Stimulated activated CD4-positive, alpha-beta T cell treated with anti-CD3 and anti-CD28 coated beads, Interleukin-12 subunit alpha, Interleukin-12 subunit beta, amount 100 ng/mL, for 4 hours (primary cell): ENCODE results near the gene VWF.

Source experiments
- DNase-seq: peaks from one replicate; pipeline ENCODE4 v3.0.0-alpha.2; 2020

The VWF gene

DNA sequence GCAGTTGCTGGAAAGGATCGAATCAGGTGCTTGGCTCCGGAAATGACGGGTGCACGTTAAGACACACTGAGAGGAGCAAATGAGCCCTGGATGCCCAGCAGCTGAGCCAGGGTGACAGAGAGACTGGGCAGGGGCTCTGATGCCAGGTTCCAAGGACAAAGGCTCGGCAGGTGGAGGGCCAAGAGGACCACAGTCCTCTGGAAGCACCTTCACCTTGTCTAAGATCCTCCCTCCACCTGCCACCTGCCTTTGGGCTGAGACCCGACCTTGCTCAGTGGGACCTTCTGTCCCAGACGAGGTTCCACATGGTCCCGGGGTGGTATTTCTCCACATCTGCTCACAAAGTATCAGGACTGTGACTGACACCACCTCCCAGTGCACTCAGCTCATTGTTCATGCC, 180.4 kb downstream of the VWF start:
- no peak for DNase-seq

DNA sequence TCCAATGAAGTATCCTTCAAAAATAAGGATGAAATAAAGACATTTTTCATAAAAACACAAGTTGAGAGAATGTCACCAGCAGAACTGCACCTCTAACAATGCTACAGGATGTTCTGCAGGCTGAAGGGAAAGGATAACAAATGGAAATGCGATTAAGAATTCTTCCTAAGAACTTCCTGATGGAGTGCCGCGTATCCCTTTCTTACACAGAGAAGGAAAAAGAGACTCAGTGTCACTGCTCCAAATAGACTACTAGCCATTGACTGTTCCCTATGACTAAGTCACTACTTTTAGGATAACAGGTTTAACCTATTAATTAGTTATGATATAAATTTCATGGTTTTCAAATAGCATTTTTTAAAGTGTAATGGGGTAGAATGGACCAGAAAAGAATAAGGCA, 182.6 kb downstream of the VWF start:
- no peak for DNase-seq

DNA sequence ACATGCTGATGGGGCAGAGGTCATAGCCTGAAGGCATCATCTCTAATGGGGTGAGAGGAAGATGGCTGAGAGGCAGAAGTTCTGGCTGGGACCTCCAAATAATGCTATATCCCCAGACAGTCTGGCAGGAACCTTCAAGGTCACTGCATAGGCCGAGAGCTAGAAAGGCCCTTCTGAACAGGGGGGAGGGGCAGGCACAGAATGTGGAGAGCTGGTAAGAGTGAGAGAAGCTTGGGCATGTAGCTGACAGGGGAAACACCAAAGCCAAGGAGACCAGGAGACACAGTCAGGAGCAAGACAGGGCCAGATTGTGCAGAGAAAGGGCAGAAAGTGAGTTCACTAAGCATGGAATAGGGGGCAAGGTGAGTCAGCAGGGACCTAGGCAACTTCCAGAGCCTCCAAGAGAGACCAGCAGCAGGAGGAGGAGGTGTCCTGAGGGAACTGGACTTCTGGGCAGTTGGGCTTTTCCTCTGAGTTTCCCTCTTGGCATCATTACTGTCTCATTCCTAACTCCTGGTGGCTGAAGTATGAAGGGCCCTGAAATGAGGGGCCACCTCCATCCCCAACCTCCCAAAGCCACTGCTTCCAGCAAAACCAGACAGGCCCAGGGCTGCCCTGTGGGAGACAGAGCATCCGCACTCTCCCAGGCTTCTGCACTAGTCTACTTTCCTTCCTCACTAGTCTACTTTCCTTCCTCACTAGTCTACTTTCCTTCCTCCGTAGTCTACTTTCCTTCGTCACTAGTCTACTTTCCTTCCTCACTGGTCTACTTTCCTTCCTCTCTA, 196.5 kb downstream of the VWF start:
- no peak for DNase-seq

DNA sequence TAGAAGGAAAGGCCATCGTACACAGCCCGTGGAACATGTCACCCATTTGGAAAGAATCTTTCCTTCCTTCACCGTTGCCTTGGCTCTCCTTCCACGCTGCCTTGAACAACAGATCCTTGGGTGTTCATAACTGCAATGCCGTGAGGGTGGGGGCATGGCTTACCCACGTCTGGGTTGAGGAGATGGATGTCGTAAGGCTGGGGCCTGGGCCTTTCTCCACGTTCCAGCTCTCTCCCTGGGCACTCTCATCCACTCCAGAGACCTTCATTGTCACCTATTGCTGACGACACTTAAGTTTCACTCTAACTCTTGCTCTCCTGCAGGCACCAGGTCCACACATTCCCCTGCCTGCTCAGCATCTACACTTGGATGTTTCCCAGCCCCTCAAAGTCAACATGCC, 198.8 kb downstream of the VWF start:
- no peak for DNase-seq

DNA sequence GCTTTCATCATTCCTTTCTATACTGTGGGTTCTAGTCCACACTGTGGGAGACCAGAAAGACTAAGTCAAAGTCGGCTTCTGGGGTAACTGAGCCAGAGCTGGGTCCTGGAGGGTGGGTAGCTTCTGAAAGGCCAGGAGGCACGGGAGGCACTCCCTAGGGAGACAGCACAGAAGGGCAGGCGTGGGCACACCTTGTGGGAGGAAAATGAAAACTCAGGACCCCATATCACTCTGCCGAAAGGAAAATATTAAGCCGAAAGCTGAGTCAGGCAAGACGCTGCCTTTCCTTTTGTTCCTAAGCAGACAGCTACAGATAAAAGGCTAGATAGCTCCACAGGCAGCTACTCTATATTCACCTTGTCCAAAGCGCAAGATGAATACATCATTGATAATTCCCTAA, 200.1 kb downstream of the VWF start:
- no peak for DNase-seq

DNA sequence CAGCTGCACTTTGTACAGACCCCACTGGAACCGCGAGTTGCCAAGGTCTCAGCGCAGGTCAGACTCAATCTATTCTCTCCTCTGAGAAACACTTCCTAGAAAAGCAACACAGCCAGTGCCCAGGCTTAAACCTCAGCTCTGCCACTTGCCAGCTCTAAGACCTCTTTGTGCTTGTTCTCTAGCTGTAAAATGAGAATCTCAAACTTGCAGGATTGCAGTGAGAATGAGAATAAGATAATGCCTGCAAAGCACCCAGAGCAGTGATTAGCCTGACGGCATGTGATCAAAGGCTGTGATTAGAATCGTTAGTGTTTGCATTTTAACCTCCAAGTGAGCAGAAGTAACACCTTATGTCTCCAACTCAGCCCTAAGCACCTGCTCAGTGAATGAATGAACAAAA, 200.7 kb downstream of the VWF start:
- no peak for DNase-seq

DNA sequence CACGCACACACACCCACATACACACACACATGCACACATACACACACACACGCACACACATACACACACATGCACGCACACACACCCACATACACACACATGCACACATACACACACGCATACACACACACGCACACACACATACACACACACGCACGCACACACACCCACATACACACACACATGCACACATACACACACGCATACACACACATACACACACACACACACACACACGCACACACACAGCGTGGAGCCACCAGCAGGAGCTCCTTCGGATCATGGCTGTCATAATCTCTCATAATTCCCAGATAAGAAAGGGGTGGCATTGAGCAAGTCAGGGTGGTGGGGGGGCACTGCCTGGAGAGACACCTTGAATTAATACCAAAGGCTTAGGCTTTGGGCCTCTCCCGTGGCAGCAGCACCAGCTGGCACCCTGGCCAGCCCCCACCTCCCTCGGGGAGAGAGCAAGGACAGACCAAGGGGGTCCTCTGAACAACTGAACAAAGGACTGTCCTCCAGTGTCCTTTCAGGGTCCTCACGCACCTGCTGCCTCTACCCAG, 201.3 kb downstream of the VWF start:
- DNase-seq, result no peak

DNA sequence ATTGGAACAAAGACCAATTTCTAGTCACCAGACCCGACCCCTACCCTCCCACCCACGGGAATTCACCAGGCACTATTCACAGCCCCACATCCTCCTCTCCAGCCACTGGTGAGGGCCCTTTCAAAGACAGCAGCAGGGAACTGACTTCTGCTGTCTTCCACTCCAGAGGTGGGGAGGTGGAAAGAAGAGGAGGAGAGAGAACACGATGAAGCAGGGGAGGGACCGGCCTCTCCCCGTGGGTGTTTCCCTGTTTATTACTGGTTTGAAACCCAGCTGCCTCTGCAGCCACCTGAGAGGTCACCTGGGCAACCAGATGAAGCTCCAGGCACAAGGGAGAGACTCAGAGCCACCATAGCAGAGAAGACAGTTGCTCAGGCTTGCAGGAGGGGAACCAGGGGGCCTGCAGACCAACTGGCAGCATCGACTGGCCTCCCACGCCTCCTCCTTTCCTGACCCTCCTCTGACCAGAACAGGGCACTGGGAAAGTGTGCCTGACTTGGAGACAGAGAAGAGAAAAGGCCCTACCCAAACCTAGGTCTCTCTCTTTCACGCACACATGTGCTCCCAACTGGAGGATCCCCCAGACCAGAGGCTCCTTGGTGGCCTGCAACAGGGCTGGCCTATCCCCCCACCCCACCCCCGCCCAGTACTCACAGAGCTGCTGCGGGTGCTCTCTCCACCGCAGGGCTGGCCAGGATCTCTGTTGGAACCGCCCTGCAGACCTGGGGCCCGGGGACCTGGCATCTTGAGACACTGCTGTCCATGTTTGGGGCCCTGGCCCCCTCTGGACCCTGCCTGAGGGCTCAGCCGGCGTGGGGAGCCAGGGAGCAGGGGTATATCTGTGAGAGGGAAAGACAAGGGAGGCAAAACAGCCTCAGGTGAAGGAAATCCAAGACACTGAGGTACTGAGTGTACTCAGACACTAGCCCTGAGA, 202.2 kb downstream of the VWF start:
- no peak for DNase-seq

DNA sequence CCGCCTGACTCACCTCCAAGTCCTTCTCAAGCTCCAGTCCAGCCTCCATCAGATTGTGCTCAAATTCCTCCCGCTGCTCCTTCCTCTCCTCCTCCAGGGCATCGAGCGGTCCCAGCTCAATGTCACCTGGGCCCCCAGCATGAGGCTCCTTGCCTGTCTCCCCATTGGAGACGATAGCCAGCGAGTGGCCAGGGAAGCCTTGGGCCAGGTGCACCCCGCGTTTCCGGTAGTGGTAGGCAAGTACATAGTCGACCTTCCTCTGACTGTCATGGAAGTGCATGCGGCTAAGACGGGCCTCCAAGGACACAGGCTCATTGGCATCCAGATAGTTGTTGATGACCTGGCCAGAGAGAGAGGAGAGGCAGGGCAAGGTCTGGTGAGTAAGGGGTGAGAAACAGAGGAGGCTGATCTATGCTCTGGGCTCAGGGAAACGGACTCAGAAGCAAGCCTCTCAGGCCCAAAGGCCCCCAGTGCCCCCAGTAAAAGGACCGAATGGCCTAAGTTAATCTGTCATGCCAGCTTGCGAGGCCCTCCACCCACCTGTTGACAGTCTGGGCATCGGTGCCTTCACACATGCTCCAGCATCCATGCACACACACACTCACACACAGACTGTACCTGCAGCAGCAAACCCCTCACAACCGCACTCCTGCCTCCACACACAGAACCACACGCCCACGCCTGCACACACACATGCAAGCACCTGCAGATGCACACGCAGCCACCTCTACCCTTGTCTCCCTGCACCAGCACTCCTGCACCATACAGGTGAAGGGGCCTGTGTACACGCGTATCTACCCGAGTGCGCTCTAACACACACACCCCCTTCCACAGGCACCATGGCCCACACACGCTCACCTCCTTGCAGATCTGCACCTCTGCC, 203.2 kb downstream of the VWF start:
- DNase-seq, result no peak

DNA sequence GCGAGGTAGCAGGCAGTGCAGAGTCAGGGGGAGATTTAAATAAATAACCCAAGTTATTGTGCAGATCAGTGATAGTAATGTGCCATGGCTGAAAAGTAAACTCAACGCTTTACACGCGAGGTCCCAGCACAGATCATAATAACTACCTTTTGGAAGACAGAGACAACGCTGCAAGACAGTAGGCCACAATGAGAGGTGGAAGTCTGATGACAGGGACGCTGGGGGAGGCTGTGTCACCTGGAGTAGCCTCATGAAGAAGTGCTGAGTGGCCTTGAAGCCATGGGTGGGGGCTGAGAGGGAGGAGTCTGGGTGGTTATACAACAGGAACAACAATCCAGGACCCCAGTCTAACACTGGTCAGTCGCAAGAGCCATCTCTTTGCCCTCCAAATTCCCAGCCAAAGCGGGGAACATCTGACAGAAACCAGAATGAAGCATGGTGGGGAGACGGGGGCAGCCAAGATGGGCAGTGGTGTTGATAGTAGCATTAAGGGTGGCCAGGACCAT, 207.6 kb downstream of the VWF start:
- DNase-seq, result no peak

DNA sequence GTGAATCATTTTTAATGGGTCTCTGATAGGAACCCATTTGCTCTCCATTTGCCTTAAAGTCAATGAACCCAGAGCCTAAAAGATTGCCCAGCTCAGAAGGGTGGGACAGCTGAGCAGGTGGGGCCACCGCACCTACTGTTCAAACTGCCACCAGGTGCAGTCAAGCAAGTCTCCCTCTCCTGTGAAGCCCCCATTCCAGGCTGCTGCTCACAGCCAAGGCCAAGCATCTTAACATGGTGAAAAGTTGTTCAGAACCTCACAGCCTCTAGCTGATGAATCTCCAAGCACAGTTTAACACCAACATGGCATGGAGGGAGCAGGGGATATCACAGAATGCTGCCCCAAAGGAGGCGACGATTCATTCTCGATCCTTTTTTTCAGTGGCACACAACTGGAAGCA, 209.0 kb downstream of the VWF start:
- no peak for DNase-seq

DNA sequence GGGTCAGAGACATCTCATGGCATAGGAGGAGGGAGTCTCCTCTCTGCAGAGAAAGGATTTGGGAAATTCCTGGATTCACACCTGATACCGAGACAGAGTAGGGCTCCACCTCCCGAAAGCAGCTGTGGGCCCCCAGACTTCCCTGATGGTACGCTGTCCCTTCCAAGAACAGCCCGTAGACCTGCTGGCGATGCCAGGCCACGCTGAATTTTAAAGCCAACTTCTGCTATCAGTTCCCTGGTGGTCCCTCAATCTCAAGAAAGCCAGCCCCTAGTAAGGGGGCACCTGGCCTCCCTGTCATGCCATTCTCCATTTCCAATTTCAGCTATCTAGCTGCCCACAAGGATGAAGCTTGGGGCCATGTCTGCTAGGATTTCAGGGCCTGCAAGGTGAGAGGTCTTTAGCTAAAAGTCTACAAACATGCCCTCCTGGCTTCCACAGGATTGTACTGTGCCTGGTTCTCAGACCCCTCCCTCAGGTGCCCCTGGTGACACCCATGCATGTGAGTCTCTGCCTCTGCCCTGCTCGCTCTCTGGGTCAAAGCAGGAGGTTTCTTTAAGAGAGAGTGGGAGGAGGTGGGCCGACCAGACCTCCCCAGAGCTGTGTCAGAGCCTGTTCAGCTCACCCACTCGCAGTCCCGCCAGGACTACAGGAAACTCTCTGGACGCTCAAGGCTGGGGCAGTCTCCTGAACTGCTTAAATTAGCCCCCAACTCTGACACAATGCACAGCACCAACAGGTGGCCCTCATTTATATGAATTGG, 209.9 kb downstream of the VWF start:
- DNase-seq, result no peak

DNA sequence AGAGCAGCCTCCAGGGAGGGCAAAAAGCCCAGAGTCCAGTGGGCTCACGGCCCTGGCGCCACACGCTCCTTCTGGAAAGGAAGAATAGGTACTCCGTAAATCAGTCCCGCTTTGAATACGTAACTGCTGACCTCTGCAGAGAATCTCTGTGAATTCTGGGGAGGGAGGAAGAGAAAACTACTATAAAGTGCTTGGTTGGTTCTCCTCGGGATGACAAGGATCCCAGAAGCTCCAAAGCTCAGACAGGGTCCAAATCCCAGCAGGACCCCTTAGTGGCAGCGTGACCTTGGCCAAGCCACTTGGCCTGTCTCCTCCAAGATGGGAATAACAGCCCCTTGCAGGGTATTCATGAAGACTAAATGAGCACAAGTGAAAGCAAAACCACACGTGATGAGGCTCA, 211.1 kb downstream of the VWF start:
- no peak for DNase-seq

DNA sequence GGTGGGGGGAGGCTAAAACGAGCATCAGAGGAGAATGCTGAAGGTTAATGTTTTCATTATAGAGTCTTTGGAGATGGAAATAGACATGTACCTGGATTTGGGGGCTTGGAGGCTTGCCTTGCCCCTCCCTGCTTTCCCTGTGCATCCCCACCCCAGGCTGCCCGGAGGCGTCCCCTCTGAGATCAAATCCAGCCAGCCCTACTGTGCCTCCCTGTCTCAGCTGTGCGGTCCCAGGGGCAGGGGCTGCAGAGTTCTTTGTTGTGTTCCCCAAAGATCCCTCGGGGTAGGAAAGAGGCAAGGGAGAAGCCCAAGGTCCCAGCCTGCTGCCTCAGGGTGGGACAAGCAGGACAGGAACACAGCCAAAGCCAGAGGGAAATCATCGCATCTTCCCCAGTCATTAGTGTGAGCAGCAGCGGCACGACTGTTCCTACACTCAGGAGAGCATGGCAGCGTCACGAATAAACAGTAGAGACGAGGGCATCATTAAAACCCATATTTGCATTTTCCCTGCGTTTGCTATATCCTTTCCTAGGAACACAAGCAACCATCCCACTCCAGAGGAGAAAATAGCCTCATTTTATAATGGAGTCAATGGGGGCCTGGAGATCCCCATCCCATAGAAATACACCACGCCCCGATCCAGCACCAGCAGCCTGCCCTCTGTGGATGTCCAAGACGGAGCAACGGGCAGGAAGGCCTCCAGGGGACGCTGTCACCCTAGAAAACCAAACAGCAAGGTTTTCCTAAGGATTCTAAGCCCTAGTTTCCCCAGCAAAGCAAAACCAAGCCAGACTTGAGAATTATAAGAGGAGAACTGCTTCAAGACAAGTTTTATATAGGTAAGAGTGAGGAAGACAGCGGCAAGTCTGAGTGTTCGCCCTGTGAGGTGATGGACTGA, 211.8 kb downstream of the VWF start:
- DNase-seq, result no peak

DNA sequence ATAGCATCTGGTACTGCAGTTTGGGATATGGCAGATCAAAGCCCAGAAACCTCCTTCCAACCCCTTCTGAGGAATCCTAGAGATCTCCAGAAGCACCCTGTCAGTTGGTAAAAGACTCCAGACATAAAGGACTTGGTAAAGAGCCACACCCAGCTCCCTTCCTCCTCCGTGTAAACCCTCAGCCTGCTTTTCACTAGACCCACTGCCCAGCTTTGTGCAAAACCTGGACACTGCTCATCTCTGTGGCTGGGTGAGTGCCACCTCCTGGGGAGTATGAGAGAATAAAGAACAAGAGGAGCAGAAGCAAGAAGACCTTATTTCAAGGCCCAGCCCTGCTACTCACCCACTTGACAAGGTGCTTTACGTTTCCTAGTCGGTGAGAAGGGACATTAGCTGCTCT, 212.5 kb downstream of the VWF start:
- no peak for DNase-seq

DNA sequence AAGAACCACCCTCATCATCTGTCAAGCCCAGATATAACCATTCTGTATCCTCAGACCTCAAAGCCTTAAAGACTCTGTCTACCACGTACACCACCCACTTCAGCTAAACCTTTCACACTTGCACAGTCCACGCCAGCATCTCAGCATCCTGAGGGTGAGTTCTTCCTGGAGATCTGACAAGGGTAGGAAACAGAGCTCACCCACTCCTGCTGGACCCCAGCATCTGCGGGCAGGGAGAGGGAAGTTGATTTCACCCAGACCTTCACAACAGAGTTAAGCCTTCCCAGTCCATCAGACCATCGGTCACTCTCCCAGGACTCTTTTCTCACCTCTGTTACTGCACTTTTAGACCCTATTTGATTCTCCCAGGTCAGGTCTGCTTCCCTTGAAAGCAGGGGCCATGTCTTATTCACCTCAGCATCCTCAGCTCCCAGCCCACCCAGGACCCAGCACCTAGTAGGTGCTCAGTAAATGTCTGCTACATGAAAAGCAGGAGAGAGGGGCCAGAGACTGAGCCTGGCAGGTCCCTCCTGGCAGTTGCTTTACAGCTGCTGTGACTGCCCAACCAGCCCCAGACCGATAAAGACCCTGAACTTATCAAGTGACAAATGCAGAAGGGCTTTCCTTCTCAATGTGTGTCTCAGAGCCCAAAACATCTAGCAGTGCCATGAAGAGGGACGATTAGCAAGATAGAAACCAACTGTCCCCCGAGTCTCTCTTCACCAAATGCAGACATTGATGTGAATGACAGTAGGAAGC, 213.5 kb downstream of the VWF start:
- DNase-seq, result no peak

DNA sequence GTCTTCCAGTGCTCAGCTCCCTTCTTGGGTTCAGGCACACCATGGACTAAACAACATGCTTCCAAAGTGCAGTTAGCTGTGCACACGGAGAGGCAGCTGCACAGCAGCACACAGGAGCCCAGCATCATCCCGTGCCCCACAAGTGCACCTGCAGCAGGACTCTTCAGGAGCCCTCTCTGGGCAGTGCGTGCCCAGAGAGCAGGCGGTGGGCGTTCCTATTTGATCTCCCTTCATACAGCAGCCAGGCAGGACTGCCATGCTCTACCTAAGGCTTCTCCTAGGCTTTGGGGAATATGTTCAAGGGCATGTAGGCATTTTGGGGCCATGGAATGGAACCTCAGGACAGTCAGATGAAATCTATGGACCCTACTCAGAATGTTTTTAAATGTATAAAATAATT, 214.9 kb downstream of the VWF start:
- no peak for DNase-seq

DNA sequence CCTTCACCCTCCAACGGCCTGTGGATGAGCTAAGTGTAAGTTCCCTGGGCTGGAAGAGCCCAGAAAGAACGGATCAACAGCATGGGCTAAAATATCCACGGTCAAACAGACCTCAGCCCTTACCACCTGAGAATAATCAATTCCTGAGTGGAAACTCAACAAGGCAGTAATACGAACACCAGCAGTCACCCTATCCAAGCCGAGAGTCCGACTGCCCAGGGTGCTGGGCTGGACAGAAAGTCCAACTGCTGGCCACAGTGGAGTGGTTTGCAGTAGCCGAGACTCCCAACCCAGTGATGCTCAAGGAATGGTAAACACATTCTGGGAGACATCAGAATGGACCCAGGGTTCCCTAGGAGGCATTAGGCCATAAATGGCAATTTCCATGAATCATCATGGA, 216.2 kb downstream of the VWF start:
- DNase-seq, result no peak

DNA sequence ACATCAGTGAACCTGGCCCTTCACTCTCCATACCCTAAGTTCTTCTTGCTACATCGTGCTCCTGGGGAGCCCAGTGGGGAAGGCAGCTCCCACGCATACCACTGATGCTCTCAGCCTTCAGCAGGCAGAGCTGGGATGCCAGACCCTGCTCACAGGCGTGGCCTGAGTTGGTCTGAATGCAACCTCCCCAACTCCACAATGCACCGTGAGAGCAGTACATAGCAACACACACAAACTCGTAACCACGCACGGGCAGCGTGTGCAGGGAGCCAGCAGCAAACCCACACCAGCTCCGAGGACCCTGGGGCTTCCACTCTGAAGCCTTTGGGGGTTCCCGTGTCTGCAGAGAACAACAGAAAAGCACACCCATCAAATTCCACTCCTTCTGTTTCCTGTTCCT, 216.7 kb downstream of the VWF start:
- DNase-seq, result no peak

DNA sequence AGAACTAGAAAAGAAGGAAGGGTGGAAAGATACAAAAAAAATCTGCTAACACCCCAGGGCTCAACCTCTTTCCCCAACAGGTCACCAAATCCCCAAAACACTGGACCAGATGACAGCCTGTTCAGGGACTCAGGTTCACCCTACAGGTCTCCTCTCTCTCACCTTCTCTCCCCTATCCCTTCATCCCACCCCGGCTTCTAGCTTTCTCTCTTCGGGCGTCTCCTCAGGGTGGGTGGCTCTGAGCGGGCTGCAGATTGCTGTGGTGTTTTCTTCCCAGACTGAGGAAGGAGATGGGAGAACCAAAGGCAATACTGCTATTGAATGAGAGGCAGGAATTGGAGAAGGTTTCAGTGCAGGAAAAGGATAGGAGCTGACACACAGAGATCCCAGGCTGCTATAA, 218.7 kb downstream of the VWF start:
- no peak for DNase-seq
